Mononuclear cell (primary cell): ENCODE data around the gene GLP2R. TPM values are rescaled to one million over a fixed set of nuclear protein-coding genes. Genes with fewer than 3 reads are reported as not detected.

ENCODE experiments used
- H3K27me3 ChIP-seq: 2 replicates; pipeline ENCODE4 v1.6.0; 2011; ENCODE audit warnings: low read length, control low read depth; ENCODE audit not compliant: insufficient read depth
- H3K4me1 ChIP-seq: 2 replicates; pipeline ENCODE4 v1.5.1; 2011; ENCODE audit warnings: mild to moderate bottlenecking, low read length, control low read depth; ENCODE audit not compliant: insufficient read depth
- H3K4me3 ChIP-seq: 2 replicates; pipeline ENCODE4 v1.5.1; 2011; ENCODE audit warnings: mild to moderate bottlenecking, low read length, moderate library complexity
- H3K9me3 ChIP-seq: 2 replicates; pipeline ENCODE4 v1.5.1; 2011; ENCODE audit warnings: low read depth, mild to moderate bottlenecking, control low read depth, low read length
- total RNA-seq: library from RNA; depleted of rRNA; stranded (reverse); fragments of >200 nt; gene quantifications from one replicate; pipeline ENCODE4 v1.2.3, GENCODE V29; 2012

The GLP2R gene
- total RNA-seq, 1 donor: not detected

DNA sequence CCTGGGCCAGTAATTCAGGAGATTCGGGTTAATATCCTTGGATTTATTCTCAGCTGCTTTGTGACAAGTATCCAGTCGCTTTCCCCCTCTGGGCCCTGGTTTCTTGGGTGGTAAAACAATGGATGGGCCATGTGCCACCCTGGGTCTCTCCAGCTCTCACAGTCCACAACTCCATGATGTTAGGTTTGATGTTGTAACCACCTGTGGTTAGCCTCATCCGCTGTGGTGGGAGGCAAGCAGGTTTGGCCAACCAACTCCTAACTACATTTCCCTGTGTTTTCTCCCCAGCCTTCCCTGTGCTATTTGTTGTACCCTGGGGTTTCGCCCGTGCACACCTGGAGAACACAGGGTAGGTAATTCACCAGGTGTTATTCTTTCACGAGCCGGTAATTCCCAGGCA, 35.1 kb downstream of the GLP2R start:
- Histone ChIP-seq H3K9me3 (peaks cover 6% of the 10 kb centered on the region), H3K27me3 (no peaks in the 10 kb centered on the region), H3K4me1 (no peaks in the 10 kb centered on the region), H3K4me3 (no peak overlapping the region)

DNA sequence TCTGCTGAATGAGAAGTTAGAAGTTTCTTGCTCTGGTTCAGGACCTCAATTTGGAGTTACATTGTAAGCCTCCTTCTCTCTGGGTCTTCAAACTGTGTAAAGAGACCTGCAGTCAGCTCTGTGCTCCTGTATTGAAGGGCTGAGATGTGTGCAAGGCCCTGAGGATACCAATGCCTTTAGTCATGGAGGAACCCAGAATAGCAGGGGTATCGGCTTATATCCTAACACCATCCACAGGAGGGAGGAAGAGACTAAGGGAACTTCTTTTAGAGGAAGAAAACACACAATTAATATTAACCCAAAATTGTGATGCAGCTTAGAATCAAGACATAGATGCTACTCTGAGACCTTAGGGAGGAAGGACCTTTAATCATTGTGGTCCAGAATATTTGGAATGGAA, 36.5 kb downstream of the GLP2R start:
- H3K4me3 ChIP-seq: no peak overlapping the region
- peaks cover 6% of the 10 kb centered on the region for H3K9me3 ChIP-seq
- no peaks in the 10 kb centered on the region for H3K4me1 ChIP-seq
- no peaks in the 10 kb centered on the region for H3K27me3 ChIP-seq

DNA sequence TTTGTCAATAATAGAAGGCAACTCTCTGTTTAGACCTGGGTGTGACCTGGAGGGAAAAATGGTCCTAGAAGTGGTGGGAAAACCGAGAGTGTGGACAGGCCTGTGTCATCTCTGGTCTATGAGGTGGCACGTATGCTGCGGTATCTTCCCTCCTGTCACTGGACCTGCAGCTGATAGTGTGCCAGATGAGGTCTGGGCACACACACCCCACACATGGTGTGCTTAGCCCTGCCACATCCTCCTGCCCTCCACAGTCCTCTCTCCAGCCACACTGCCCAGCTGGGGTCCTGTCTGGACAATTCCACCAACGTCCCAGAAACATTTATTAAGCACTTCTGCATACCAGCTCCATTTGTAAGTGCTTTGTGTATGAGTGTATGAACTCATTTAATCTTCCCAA, 37.2 kb downstream of the GLP2R start:
- no peak overlapping the region for H3K4me3 ChIP-seq
- H3K4me1 ChIP-seq: no peaks in the 10 kb centered on the region
- H3K9me3 ChIP-seq: peaks cover 6% of the 10 kb centered on the region
- no peaks in the 10 kb centered on the region for H3K27me3 ChIP-seq

DNA sequence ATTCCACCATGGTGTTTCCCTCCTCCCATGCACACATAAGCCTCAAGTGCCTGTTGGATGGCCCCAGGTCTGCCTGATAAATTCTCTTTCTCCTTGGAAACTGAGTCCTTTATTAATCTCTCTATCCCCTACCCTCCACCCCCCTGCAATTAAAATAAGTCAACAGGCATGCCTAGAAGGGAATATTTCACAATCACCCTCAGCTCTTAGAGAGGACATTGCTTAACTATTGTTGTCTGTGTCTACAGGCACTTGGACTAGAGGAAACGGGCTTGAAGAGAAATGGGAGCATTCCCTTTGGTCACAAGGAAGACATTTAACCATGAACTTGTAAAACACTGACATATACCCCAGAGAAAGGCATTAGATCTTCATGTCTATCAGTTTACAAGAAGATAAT, 39.9 kb downstream of the GLP2R start:
- Histone ChIP-seq H3K27me3 (no peaks in the 10 kb centered on the region), H3K4me3 (no peak overlapping the region), H3K9me3 (no peaks in the 10 kb centered on the region), H3K4me1 (no peaks in the 10 kb centered on the region)

DNA sequence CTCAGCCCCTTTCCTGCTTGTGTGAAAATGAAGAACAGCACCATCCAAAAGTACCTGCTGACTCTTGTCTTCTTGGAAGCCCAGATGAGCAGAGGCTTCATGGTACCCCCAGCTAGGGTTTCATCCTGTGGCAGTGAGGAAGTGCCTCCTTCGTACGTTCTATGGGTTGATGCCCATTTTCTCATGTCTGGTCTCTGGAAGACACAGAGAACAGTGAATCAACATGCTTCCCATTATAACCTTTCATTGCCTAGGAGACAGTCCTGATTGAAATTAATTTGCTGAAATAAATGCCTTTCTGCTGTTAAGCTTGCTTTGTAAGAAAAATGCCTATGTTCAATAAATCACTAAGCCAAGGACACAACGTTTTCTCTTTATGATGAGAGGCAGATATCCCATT, 42.8 kb downstream of the GLP2R start:
- no peak overlapping the region for H3K4me3 ChIP-seq
- H3K4me1 ChIP-seq: no peaks in the 10 kb centered on the region
- H3K9me3 ChIP-seq: no peaks in the 10 kb centered on the region
- no peaks in the 10 kb centered on the region for H3K27me3 ChIP-seq

DNA sequence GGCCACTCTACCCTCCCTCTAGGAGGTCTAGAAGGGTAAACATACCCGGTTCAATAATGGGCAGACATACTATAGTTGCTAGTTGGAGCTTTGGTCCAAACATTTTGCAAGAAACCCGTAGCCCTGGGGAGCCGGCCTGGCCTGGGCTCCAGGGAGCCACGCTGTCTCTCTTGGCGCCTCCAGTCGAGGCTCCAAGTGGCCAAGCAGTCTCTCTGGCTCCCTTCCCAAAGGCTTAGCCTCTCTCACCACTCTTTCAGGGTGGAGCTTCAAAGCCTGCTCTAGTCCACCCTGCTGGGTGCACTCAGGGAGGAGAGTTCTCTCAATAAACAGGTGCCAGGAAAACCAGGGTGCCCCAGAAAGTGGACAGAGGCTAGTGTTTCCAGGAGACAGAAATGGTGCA, 47.1 kb downstream of the GLP2R start:
- Histone ChIP-seq H3K9me3 (no peaks in the 10 kb centered on the region), H3K4me1 (no peaks in the 10 kb centered on the region), H3K27me3 (no peaks in the 10 kb centered on the region), H3K4me3 (no peak overlapping the region)

DNA sequence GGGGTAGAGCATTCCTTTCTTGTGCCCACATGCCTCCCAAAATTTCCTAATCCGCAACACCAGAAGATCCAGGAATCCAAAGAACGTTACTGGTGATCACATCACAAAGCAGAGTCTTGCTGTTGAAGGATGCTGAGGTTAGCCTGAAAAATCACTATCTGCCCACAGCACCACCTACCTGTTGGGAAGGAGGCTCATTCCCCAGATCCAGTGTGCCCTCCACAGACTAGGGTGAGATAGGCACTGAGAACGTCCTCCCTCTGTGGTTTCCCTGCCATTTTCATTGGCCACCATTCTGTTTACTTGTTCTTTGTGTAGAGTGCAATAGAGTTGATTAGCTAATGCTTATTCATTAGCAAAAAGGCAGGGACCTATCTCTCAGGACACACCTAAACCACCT, 49.0 kb downstream of the GLP2R start:
- Histone ChIP-seq H3K27me3 (no peaks in the 10 kb centered on the region), H3K4me3 (no peak overlapping the region), H3K4me1 (no peaks in the 10 kb centered on the region), H3K9me3 (no peaks in the 10 kb centered on the region)

DNA sequence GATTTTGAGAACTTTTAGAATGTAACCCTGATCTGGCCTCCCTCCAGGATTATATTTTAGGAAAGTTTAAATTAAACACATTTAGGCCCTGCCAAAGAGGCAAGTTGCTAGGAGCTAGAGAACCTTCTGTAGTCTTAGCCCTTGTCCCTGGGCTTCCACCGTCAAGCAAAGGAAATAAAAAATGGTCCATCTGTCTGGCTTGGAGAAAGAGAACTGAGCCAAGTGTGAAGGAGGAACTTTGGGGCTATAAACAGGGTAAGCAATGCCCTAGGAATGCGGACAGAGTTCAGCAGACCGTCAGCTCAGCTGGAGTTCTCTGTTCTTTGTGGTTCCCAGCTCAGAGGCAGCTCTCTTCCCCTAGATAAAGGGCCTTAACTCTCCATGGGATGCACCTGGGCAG, 49.7 kb downstream of the GLP2R start:
- Histone ChIP-seq H3K4me3 (no peak overlapping the region), H3K4me1 (no peaks in the 10 kb centered on the region), H3K27me3 (no peaks in the 10 kb centered on the region), H3K9me3 (no peaks in the 10 kb centered on the region)

DNA sequence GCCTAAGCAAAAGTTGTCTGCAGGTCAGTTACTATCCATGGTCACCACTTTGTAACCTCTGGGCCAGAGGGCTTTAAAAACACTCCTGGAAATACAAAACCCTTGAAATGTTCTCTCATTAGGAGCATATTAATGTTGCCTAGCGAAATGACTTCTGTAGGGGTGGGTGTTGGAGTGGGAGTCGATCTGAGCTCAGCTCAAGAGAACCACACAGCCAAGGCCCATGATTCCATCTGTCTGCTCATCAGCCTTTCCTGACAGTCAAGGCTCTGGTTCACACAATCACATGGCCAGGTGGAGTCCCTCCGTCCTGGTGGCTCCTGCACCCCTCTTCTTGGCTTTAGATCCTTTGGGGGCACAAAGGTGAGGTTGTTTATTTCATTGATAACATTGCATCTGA, 52.6 kb downstream of the GLP2R start:
- Histone ChIP-seq H3K9me3 (peaks cover 8% of the 10 kb centered on the region), H3K27me3 (no peaks in the 10 kb centered on the region)

DNA sequence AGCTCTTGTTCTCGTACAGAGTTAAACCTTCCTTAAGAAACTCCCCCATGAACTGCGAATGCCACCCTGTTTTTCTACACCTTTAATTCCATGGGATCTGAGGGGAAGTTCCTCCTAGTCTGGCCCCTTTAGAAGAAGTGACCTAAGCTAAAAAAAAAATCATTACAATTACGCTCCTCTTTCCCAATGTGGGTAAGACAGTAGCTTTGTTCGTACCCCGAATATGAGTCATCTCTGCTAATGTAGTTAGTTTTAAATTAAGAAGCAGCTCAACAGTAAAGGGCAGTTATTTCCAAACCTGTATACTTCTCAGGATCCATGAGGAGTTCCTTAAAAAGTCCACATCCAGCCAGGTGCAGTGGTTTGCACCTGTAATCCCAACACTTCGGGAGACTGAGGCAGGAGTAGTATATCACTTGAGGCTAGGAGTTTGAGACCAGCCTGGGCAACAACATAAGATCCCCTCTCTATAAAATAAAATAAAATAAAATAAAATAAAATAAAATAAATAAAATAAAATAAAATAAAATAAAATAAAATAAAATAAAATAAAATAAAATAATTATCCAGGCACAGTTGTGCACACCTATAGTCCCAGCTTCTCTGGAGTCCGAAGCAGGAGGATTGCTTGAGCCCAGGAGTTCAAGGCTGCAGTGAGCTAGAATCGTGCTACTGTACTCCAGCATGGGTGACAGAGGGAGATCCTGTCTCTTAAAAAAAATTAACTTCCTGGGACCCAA, 53.2 kb downstream of the GLP2R start:
- Histone ChIP-seq H3K4me1 (no peaks in the 10 kb centered on the region), H3K4me3 (no peak overlapping the region), H3K27me3 (no peaks in the 10 kb centered on the region), H3K9me3 (peaks cover 13% of the 10 kb centered on the region)

More for the DNA sequence above, 52.6 kb downstream of the GLP2R start:
- no peaks in the 10 kb centered on the region for H3K4me1 ChIP-seq
- H3K4me3 ChIP-seq: no peak overlapping the region

DNA sequence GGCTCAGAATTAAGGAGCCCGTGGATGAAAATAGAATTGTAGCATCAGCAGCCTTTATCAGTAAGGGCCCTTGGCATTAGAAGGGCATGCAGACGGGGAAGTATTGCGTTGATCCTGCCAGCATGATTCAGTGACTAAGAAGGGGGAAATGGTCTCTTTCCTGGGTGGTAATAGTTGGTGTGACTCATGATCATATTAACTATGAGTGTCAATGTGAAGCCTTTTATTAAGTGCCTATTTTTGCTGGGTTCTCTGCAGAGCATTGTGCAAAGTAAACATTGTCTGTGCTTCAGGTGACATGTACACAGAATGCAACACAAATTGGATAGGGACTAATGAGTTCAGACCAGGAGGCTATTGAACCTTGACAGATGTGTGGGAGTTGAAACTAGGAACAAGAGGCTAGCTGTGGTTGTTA, 54.9 kb downstream of the GLP2R start:
- Histone ChIP-seq H3K4me1 (no peaks in the 10 kb centered on the region), H3K4me3 (no peak overlapping the region), H3K9me3 (peaks cover 13% of the 10 kb centered on the region), H3K27me3 (no peaks in the 10 kb centered on the region)

DNA sequence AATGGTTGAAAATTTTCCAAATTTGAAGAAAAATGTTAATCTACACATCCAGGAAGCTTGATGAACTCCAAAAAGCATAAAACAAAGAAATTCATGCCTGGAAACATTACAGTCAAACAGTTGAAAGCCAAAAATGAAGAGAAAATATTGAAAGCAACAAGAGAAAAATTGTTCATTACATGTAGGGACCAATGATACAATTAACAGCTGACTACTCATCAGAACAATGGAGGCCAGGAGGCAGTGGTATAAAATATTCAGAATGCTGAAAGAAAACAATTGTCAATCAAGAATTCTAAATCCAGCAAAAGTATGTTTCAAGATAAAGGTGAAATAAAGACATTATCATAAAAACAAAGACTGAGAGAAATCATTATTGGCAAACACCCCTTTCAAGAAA, 57.7 kb downstream of the GLP2R start:
- Histone ChIP-seq H3K4me1 (no peaks in the 10 kb centered on the region), H3K4me3 (no peak overlapping the region), H3K27me3 (no peaks in the 10 kb centered on the region), H3K9me3 (peaks cover 13% of the 10 kb centered on the region)

DNA sequence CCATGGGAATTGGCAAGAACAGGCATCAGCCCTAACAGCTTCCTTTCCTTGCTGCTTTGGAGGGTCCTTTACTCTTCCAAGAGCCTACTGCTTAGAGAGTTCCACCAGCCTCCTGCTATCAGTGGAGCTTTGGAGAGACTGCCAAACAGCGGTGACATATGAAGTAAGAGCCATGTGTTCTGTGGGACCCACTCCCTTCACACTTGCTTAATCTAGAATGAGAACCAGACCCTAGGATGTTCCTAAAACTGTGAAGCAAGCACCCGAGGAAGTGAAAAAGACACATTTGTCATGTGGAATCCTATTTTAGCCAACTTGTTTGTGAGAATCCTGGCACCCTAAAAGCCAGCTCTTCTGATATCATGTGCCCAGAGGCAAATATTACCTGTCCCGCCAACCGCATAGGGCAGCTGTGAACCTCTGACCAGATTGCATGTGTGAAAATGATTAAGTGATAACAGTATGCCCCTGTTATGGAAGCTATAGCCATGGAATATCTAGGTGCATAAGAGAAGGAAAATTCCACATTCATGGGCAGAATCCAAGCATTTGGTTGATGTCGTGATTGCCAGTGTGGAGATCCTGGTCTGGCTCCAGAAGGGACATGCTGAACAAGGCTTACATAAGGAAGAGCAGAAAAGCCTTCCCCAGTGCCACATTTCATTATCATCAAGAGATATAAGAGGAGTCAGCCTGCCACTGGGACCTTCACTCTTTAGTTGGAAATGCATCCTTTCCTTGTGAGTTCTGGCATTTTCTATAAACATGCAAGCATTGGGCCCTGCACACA, 60.6 kb downstream of the GLP2R start:
- no peak overlapping the region for H3K4me3 ChIP-seq
- H3K4me1 ChIP-seq: no peaks in the 10 kb centered on the region
- no peaks in the 10 kb centered on the region for H3K27me3 ChIP-seq
- H3K9me3 ChIP-seq: peaks cover 13% of the 10 kb centered on the region

DNA sequence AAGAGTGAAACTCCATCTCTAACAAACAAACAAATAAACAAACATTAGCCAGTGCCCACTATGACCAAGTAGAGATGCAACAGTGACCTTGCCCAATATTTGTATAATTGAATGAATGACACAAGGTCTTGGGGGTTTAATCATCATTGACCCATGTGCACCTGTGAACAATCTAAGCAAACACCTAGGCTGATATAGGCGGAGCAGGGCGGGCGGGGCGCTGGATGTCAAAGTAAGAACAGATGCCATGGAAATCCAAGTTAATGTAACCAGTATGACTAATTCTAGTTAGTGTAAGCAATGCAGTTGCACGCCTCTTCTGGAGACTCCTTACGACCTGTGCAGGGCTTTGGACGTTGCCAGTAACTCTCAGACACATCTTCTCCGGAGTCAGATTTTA, 61.8 kb downstream of the GLP2R start:
- peaks cover 13% of the 10 kb centered on the region for H3K9me3 ChIP-seq
- H3K27me3 ChIP-seq: no peaks in the 10 kb centered on the region
- H3K4me3 ChIP-seq: no peak overlapping the region
- no peaks in the 10 kb centered on the region for H3K4me1 ChIP-seq

DNA sequence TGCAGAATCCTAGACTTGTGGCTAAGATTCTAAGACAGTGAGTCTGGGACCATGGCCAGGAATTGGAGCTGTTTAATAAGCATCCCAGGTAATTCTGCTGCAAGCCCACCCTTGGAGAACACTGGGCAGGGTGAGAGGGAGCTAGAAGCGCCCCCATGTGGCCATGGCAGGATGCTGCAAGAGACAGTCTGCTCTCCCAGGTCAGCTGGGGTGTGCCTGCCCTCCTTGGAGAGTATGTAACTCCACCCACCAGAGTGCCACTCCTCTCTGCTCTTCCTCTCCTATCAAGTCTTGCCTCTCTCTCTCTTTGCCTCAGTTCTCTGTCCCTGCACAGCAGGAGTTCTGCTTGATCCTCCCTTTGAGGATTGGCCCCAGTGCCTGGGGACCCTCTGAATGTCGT, 64.4 kb downstream of the GLP2R start:
- no peak overlapping the region for H3K4me3 ChIP-seq
- H3K4me1 ChIP-seq: no peaks in the 10 kb centered on the region
- no peaks in the 10 kb centered on the region for H3K9me3 ChIP-seq
- H3K27me3 ChIP-seq: no peaks in the 10 kb centered on the region
